ENCODE measurements around the gene SLC25A21. TPM values are rescaled to one million over a fixed set of nuclear protein-coding genes. Genes with fewer than 3 reads are reported as not detected.

Gene SLC25A21
- total RNA-seq, 4 donors from 2014 or later, result 0.08 to 0.29 TPM; not detected in 2

GRCh38 chr14:36654794-36655381, 517.5 kb downstream of the SLC25A21 start:
- intact Hi-C loops (cut with DNase I; ENCODE audit: low total_unique reads), result loop anchor here (5.0 kb wide), 1 partner anchor 287 kb away; no protein-coding TSS in a partner anchor
- 10% methylated on average over 34 of the region's 34 CpGs for WGBS, 2 donors
- H3K4me3 ChIP-seq (ENCODE audit: low read depth, poor library complexity, severe bottlenecking), result no peak overlapping the region
- no peak for TF ChIP-seq POLR2A (IDR thresholded peaks at IDR 0.05)
- no peak for TF ChIP-seq CTCF (IDR thresholded peaks at IDR 0.05)
- no peak for DNase-seq (ENCODE audit: low spot score in 2 of 2)

GRCh38 chr14:36653962-36654793, 518.2 kb downstream of the SLC25A21 start:
- TF ChIP-seq CTCF (IDR thresholded peaks at IDR 0.05), result no peak
- no peak for TF ChIP-seq POLR2A (IDR thresholded peaks at IDR 0.05)
- WGBS, 2 donors, result 13 to 16% methylated on average over 31 of the region's 31 CpGs
- DNase-seq (ENCODE audit: low spot score in 2 of 2), result no peak
- H3K4me3 ChIP-seq (ENCODE audit: low read depth, poor library complexity, severe bottlenecking), result no peak overlapping the region
- intact Hi-C loops (cut with DNase I; ENCODE audit: low total_unique reads), result loop anchor here (5.0 kb wide), 1 partner anchor 288 kb away; no protein-coding TSS in a partner anchor

- DNase-seq (ENCODE audit: low spot score in 2 of 2), result no peak
- WGBS, 2 donors, result 43 to 49% methylated on average over 3 of the region's 3 CpGs
- intact Hi-C loops (cut with DNase I; ENCODE audit: low total_unique reads), result loop anchor here (5.0 kb wide), 1 partner anchor 289 kb away; no protein-coding TSS in a partner anchor
Observed at GRCh38 chr14:36653413-36653812, 519.0 kb downstream of the SLC25A21 start.

GRCh38 chr14:36652542-36653201, 519.7 kb downstream of the SLC25A21 start:
- no peak for TF ChIP-seq CTCF (IDR thresholded peaks at IDR 0.05)
- no peak for TF ChIP-seq POLR2A (IDR thresholded peaks at IDR 0.05)
- H3K4me3 ChIP-seq (ENCODE audit: low read depth, poor library complexity, severe bottlenecking), result no peak overlapping the region
- intact Hi-C loops (cut with DNase I; ENCODE audit: low total_unique reads), result loop anchor here (5.0 kb wide), 1 partner anchor 290 kb away; no protein-coding TSS in a partner anchor
- no peak for DNase-seq (ENCODE audit: low spot score in 2 of 2)

More at GRCh38 chr14:36653413-36653812, 519.0 kb downstream of the SLC25A21 start:
- no peak overlapping the region for H3K4me3 ChIP-seq (ENCODE audit: low read depth, poor library complexity, severe bottlenecking)
- no peak for TF ChIP-seq POLR2A (IDR thresholded peaks at IDR 0.05)
- TF ChIP-seq CTCF (IDR thresholded peaks at IDR 0.05), result no peak

GRCh38 chr14:36649872-36650650, 522.3 kb downstream of the SLC25A21 start:
- intact Hi-C loops (cut with DNase I; ENCODE audit: low total_unique reads), result loop anchor here (5.0 kb wide), 1 partner anchor 292 kb away; no protein-coding TSS in a partner anchor
- H3K4me3 ChIP-seq (ENCODE audit: low read depth, poor library complexity, severe bottlenecking), result no peak overlapping the region
- DNase-seq (ENCODE audit: low spot score in 2 of 2), result no peak
- WGBS, 2 donors, result 45 to 62% methylated on average over 4 of the region's 4 CpGs
- TF ChIP-seq POLR2A (IDR thresholded peaks at IDR 0.05), result no peak
- TF ChIP-seq CTCF (IDR thresholded peaks at IDR 0.05), result no peak

All from lower leg skin (tissue), 4 donors.